Endothelial cell of umbilical vein (primary cell): ENCODE measurements around the gene ARSJ. TPM values are rescaled to one million over a fixed set of nuclear protein-coding genes. Genes with fewer than 3 reads are reported as not detected.

Experiments used
- BruUV-seq: library from RNA; stranded (reverse); fragments of 400-500 nt; replicated peaks from 2 replicates; lab custom pipeline; 2021; lab: Mats Ljungman, UMichigan
- CTCF ChIA-PET: fragments of 300-600, 350-600 bp; sonication (Branson Sonifier 250); formaldehyde crosslinking; loops from one replicate; lab custom pipeline; 2021; ENCODE audit warnings: antibody characterized with exemption, inconsistent platforms; lab: Charles Lee
- POLR2A ChIA-PET: fragments of 300-600, 350-600 bp; sonication (Branson Sonifier 250); formaldehyde crosslinking; loops from one replicate; lab custom pipeline; 2021; ENCODE audit warnings: antibody characterized with exemption, inconsistent platforms; lab: Charles Lee
- DNase-seq: peaks from one replicate; pipeline ENCODE4 v3.0.0-alpha.2; 2011; ENCODE audit warnings: low read depth, low spot score
- FAIRE-seq: peaks from 2 replicates; lab custom pipeline; 2011; peaks lifted over from hg19 to GRCh38; lab: Jason Lieb, UNC
- H2AFZ ChIP-seq: 2 replicates; pipeline ENCODE4 v1.6.0; 2012; ENCODE audit warnings: low read depth, low read length, control low read depth, inconsistent platforms
- H3K27ac ChIP-seq: 2 replicates; pipeline ENCODE4 v1.5.1; 2011; ENCODE audit warnings: low read depth, mild to moderate bottlenecking, control low read depth, low read length, moderate library complexity; ENCODE audit not compliant: insufficient read depth
- H3K27me3 ChIP-seq, 2 experiments: 2 replicates each; pipeline versions ENCODE4 v1.6.0 to v1.6.1; 2011; ENCODE audit warnings: low read length in 2 of 2, mixed read lengths in 1 of 2; ENCODE audit not compliant: control insufficient read depth in 2 of 2, insufficient read depth in 2 of 2
- H3K36me3 ChIP-seq, 2 experiments: 2 replicates in 1 of 2; 3 replicates in 1 of 2; pipeline ENCODE4 v1.5.1; 2011; ENCODE audit warnings: low read length in 2 of 2, mild to moderate bottlenecking in 1 of 2, moderate library complexity in 1 of 2; ENCODE audit not compliant: control insufficient read depth in 2 of 2, insufficient read depth in 2 of 2; ENCODE audit errors: extremely low read depth in 1 of 2
- H3K4me1 ChIP-seq: 3 replicates; pipeline ENCODE4 v1.5.1; 2011; ENCODE audit warnings: mild to moderate bottlenecking, low read length; ENCODE audit not compliant: control insufficient read depth, insufficient read depth; ENCODE audit errors: extremely low read depth
- H3K4me2 ChIP-seq: 2 replicates; pipeline ENCODE4 v1.6.1; 2011; ENCODE audit warnings: low read length, control low read depth, mixed read lengths; ENCODE audit not compliant: insufficient read depth
- H3K4me3 ChIP-seq, 3 experiments: fragments of 200-600 bp in 1 of 3; sonication (generic), shearing (Covaris generic) in 1 of 3; replicated peaks in 1 of 3; 2 replicates each; pipeline ENCODE4 v1.5.1; 2011 to 2016; ENCODE audit warnings: control low read depth in 3 of 3, low read length in 3 of 3, mild to moderate bottlenecking in 2 of 3, inconsistent platforms in 1 of 3, low read depth in 1 of 3, moderate library complexity in 1 of 3; ENCODE audit not compliant: insufficient read depth in 1 of 3
- H3K79me2 ChIP-seq: 2 replicates; pipeline ENCODE4 v1.6.0; 2012; ENCODE audit warnings: low read length, inconsistent platforms; ENCODE audit not compliant: control insufficient read depth, insufficient read depth
- H3K9ac ChIP-seq: replicated peaks from 2 replicates; pipeline ENCODE3; 2011; ENCODE audit warnings: low read length, control low read depth; ENCODE audit not compliant: insufficient read depth; ENCODE audit errors: extremely low read depth
- H3K9me1 ChIP-seq: replicated peaks from 3 replicates; pipeline ENCODE4 v1.6.0; 2011; ENCODE audit warnings: mild to moderate bottlenecking, low read length; ENCODE audit not compliant: control insufficient read depth, insufficient read depth; ENCODE audit errors: extremely low read depth
- H3K9me3 ChIP-seq: replicated peaks from 2 replicates; pipeline ENCODE4 v1.5.1; 2012; ENCODE audit warnings: low read length, inconsistent platforms; ENCODE audit not compliant: control insufficient read depth, insufficient read depth
- H4K20me1 ChIP-seq: replicated peaks from 2 replicates; pipeline ENCODE3; 2011; ENCODE audit warnings: mild to moderate bottlenecking, low read length; ENCODE audit not compliant: control insufficient read depth, insufficient read depth; ENCODE audit errors: extremely low read depth
- CTCF ChIP-seq, 2 donors: IDR thresholded peaks; 1 replicate in 1 of 2; 2 replicates in 1 of 2; pipeline ENCODE4 v1.5.1; 2011; ENCODE audit warnings: low read length in 2 of 2, mild to moderate bottlenecking in 2 of 2, moderate library complexity in 2 of 2, control low read depth in 1 of 2, inconsistent platforms in 1 of 2, low read depth in 1 of 2; ENCODE audit not compliant: insufficient read depth in 1 of 2; ENCODE audit errors: extremely low read depth in 1 of 2
- FOS ChIP-seq: IDR thresholded peaks from 2 replicates; pipeline ENCODE4 v1.6.1; 2011; ENCODE audit warnings: mild to moderate bottlenecking, low read length, moderate library complexity, borderline replicate concordance; ENCODE audit not compliant: insufficient read depth
- GATA2 ChIP-seq: IDR thresholded peaks from 2 replicates; pipeline ENCODE4 v1.7.0; 2011; ENCODE audit warnings: low read depth, mild to moderate bottlenecking, moderate library complexity, mixed read lengths, low read length; ENCODE audit not compliant: insufficient read length, insufficient read depth
- JUN ChIP-seq: IDR thresholded peaks from 2 replicates; pipeline ENCODE4 v1.6.1; 2011; ENCODE audit warnings: borderline replicate concordance, low read depth; ENCODE audit not compliant: insufficient read length, insufficient read depth
- POLR2A ChIP-seq: IDR thresholded peaks from 2 replicates; pipeline ENCODE4 v1.6.1; 2012; ENCODE audit warnings: low read depth, mild to moderate bottlenecking, control low read depth, low read length
- POLR2AphosphoS5 ChIP-seq: IDR thresholded peaks from 2 replicates; pipeline ENCODE4 v1.6.1; 2012; ENCODE audit warnings: low read depth, mild to moderate bottlenecking, control low read depth, low read length, moderate library complexity; ENCODE audit not compliant: insufficient read depth
- dilution Hi-C: fragments of 300-500 bp; cut with MboI; formaldehyde crosslinking; loops from one replicate; pipeline ENCODE4 v1.15.0; 2019; ENCODE audit warnings: low sequenced_read_pairs; ENCODE audit not compliant: extremely low pct_ligation_motif_present
- intact Hi-C: fragments of 100-400 bp; cut with micrococcal nuclease; formaldehyde crosslinking; loops from one replicate; pipeline ENCODE4 v1.10.0; 2022
- polyA plus RNA-seq, 4 experiments: library from polyadenylated mRNA; depleted of rRNA in 3 of 4; stranded (reverse) in 3 of 4; unstranded in 1 of 4; fragments of >200 nt; gene quantifications; 2 replicates each; pipeline versions ENCODE4 v1.2.1 to v1.2.3, GENCODE V29; 2011 to 2012; ENCODE audit warnings: missing spikeins in 1 of 4
- total RNA-seq: library from RNA; stranded (reverse); gene quantifications from 2 replicates; pipeline ENCODE4 v1.2.3, GENCODE V29; 2021

Gene ARSJ
- total and polyA plus RNA-seq, 2 donors (not counting 3 experiments of a cell fraction or from before 2014, with no cell fraction given) = 21.9 to 50.0 TPM

GRCh38 chr4:114026447-114026846, 47.0 kb upstream of the ARSJ start:
- Histone ChIP-seq H3K9ac (no peak overlapping the region), H3K9me1 (no peaks in the 10 kb centered on the region), H3K79me2 (no peaks in the 10 kb centered on the region), H3K36me3 (no peaks in the 10 kb centered on the region), H3K4me2 (no peak overlapping the region), H4K20me1 (no peaks in the 10 kb centered on the region), H3K27ac (no peak overlapping the region), H2AFZ (no peak overlapping the region), H3K4me1 (peaks cover 8% of the 10 kb centered on the region), H3K9me3 (no peaks in the 10 kb centered on the region), H3K27me3 (no peaks in the 10 kb centered on the region), H3K4me3 (no peak overlapping the region)
- dilution Hi-C loops (no loop called here), intact Hi-C loops (no loop called here)
- BruUV-seq = no TSS peak
- DNase-seq = no peak
- TF ChIP-seq POLR2AphosphoS5 = no peak
- ChIA-PET POLR2A (no interaction called here), CTCF (interaction anchor here (1.3 kb wide), 1 partner anchor 76 kb away, joined by 3 read pairs; no protein-coding TSS in a partner anchor)
- FAIRE-seq = no peak

GRCh38 chr4:114025176-114025777, 45.8 kb upstream of the ARSJ start:
- no peaks in the 10 kb centered on the region for H3K27me3 ChIP-seq
- H3K9ac ChIP-seq = no peak overlapping the region
- no peak overlapping the region for H3K4me2 ChIP-seq
- ChIA-PET POLR2A (no interaction called here), CTCF (interaction anchor here (1.0 to 1.4 kb wide), 2 partner anchors 10 to 46 kb away, joined by 3 to 6 read pairs; no protein-coding TSS in a partner anchor)
- H3K4me1 ChIP-seq = peaks cover 8% of the 10 kb centered on the region
- H2AFZ ChIP-seq = no peak overlapping the region
- FAIRE-seq (no peak), DNase-seq (no peak)
- no peaks in the 10 kb centered on the region for H3K9me1 ChIP-seq
- dilution Hi-C loops = no loop called here
- no peak overlapping the region for H3K27ac ChIP-seq
- no peaks in the 10 kb centered on the region for H3K79me2 ChIP-seq
- intact Hi-C loops = no loop called here
- no TSS peak for BruUV-seq
- TF ChIP-seq POLR2A (no peak), POLR2AphosphoS5 (no peak), JUN (no peak), FOS (no peak), GATA2 (no peak), CTCF (IDR thresholded peaks at IDR 0.05; ENCODE audit: extremely low read depth in 1 of 2, insufficient read depth in 1 of 2, low read depth in 1 of 2, low read length in 2 of 2) (no peak)
- no peak overlapping the region for H3K4me3 ChIP-seq
- no peaks in the 10 kb centered on the region for H3K9me3 ChIP-seq
- H4K20me1 ChIP-seq = no peaks in the 10 kb centered on the region
- H3K36me3 ChIP-seq = no peaks in the 10 kb centered on the region
